ENCODE data around the gene BMP7.

- TF ChIP-seq EZH2 (IDR thresholded peaks at IDR 0.05; ENCODE audit: insufficient read depth, poor library complexity, severe bottlenecking) (no peak), EZH2phosphoT487 (IDR thresholded peaks at IDR 0.05; ENCODE audit: insufficient read depth, low read depth) (no peak)
Measured at GRCh38 chr20:57180954-57181353, 85.5 kb downstream of the BMP7 start.
